Measurements from ENCODE around the gene TEX14. TPM values are rescaled to one million over a fixed set of nuclear protein-coding genes. Genes with fewer than 3 reads are reported as not detected.

TEX14 gene
- polyA plus RNA-seq, 3 donors, result 0.25 TPM; not detected in 2

- H3K4me1 ChIP-seq (ENCODE audit: control insufficient read depth in 1 of 2, insufficient read depth in 2 of 2, low read length in 2 of 2), result peaks cover 33% of the 10 kb centered on the region in 2 donors
- H3K4me2 ChIP-seq (replicated peaks; ENCODE audit: extremely low read depth, low read length, poor library complexity, severe bottlenecking), result peak overlapping the region; percentile 5
- no peaks in the 10 kb centered on the region for H3K79me2 ChIP-seq (ENCODE audit: insufficient read depth, low read length)
- no peak overlapping the region for H3K4me3 ChIP-seq (replicated peaks in 1 of 3; ENCODE audit: low read depth in 2 of 3, low read length in 3 of 3)
- DNase-seq, result no peak
- Mint-ChIP-seq H3K36me3 (peaks cover 0 to 2% of the 10 kb centered on the region in 2 donors), H3K27me3 (ENCODE audit: low read depth in 3 of 3) (peaks cover 0 to 12% (median 6%) of the 10 kb centered on the region in 3 donors), H3K27ac (peak overlapping the region in 2 of 7 donors; percentile 7 to 66), H3K4me3 (peak overlapping the region in 1 of 2 donors; percentile 44), H3K4me1 (peaks cover 37% of the 10 kb centered on the region), H3K9me3 (no peaks in the 10 kb centered on the region)
- intact Hi-C loops (cut with micrococcal nuclease), result no loop called here
- H4K20me1 ChIP-seq (ENCODE audit: insufficient read depth, low read length), result no peaks in the 10 kb centered on the region
- H3K9ac ChIP-seq (ENCODE audit: insufficient read depth, low read length, poor library complexity, severe bottlenecking), result no peak overlapping the region
- H3K27ac ChIP-seq (ENCODE audit: low read depth in 1 of 2, low read length in 2 of 2), result no peak overlapping the region
- no peaks in the 10 kb centered on the region for H3K36me3 ChIP-seq (replicated peaks in 1 of 2; ENCODE audit: control insufficient read depth in 1 of 2, insufficient read depth in 2 of 2, low read length in 2 of 2)
- H3K27me3 ChIP-seq (ENCODE audit: control insufficient read depth in 2 of 2, insufficient read depth in 2 of 2, low read length in 2 of 2), result no peaks in the 10 kb centered on the region
- H2AFZ ChIP-seq (ENCODE audit: insufficient read depth, low read depth, low read length, poor library complexity, severe bottlenecking), result no peak overlapping the region
- WGBS (ENCODE audit: insufficient coverage), result 95% methylated on average over 2 of the region's 6 CpGs
- no peak for TF ChIP-seq CTCF (IDR thresholded peaks at IDR 0.05)
- H3K9me3 ChIP-seq (replicated peaks in 1 of 2; ENCODE audit: control insufficient read depth in 1 of 2, insufficient read depth in 1 of 2, low read length in 2 of 2), result no peaks in the 10 kb centered on the region
These were observed 152.9 kb downstream of the TEX14 start for GRCh38 chr17:58538811-58539409.

GRCh38 chr17:58537266-58537665 lies 154.6 kb downstream of the TEX14 start:
- no peak overlapping the region for H3K4me2 ChIP-seq (replicated peaks; ENCODE audit: extremely low read depth, low read length, poor library complexity, severe bottlenecking)
- intact Hi-C loops (cut with micrococcal nuclease), result no loop called here
- H4K20me1 ChIP-seq (ENCODE audit: insufficient read depth, low read length), result no peaks in the 10 kb centered on the region
- TF ChIP-seq CTCF (IDR thresholded peaks at IDR 0.05), result no peak
- no peaks in the 10 kb centered on the region for H3K9me3 ChIP-seq (replicated peaks in 1 of 2; ENCODE audit: control insufficient read depth in 1 of 2, insufficient read depth in 1 of 2, low read length in 2 of 2)
- no peak overlapping the region for H3K4me3 Mint-ChIP-seq
- WGBS (ENCODE audit: insufficient coverage), result no CpG with 5 or more reads among the region's 4 CpGs
- H3K4me3 ChIP-seq (replicated peaks in 1 of 3; ENCODE audit: low read depth in 2 of 3, low read length in 3 of 3), result no peak overlapping the region
- H3K27ac Mint-ChIP-seq, result no peak overlapping the region
- no peak for DNase-seq
- H3K36me3 ChIP-seq (replicated peaks in 1 of 2; ENCODE audit: control insufficient read depth in 1 of 2, insufficient read depth in 2 of 2, low read length in 2 of 2), result no peaks in the 10 kb centered on the region
- peaks cover 2 to 12% of the 10 kb centered on the region in 2 donors for H3K36me3 Mint-ChIP-seq
- H2AFZ ChIP-seq (ENCODE audit: insufficient read depth, low read depth, low read length, poor library complexity, severe bottlenecking), result no peak overlapping the region
- H3K27me3 Mint-ChIP-seq (ENCODE audit: low read depth in 3 of 3), result peaks cover 6 to 17% (median 12%) of the 10 kb centered on the region in 3 donors
- no peak overlapping the region for H3K27ac ChIP-seq (ENCODE audit: low read depth in 1 of 2, low read length in 2 of 2)
- H3K4me1 Mint-ChIP-seq, result peaks cover 53% of the 10 kb centered on the region
- H3K9ac ChIP-seq (ENCODE audit: insufficient read depth, low read length, poor library complexity, severe bottlenecking), result no peak overlapping the region
- H3K79me2 ChIP-seq (ENCODE audit: insufficient read depth, low read length), result no peaks in the 10 kb centered on the region
- peaks cover 0 to 1% (median 0%) of the 10 kb centered on the region in 7 donors for H3K9me3 Mint-ChIP-seq
- H3K4me1 ChIP-seq (ENCODE audit: control insufficient read depth in 1 of 2, insufficient read depth in 2 of 2, low read length in 2 of 2), result peaks cover 48% of the 10 kb centered on the region in 2 donors
- peaks cover 2 to 6% of the 10 kb centered on the region in 2 donors for H3K27me3 ChIP-seq (ENCODE audit: control insufficient read depth in 2 of 2, insufficient read depth in 2 of 2, low read length in 2 of 2)
